ENCODE measurements around the gene SVOPL. TPM values are rescaled to one million over a fixed set of nuclear protein-coding genes. Genes with fewer than 3 reads are reported as not detected.

Gene SVOPL
- total and polyA plus RNA-seq, 10 donors, result 0.13 to 0.97 (median 0.17) TPM; not detected in 7

GRCh38 chr7:138661069-138661635, 40.0 kb downstream of the SVOPL start:
- no peak for DNase-seq

GRCh38 chr7:138658889-138659288, 42.3 kb downstream of the SVOPL start:
- WGBS, 5 donors, result 80 to 91% (median 86%) methylated on average over 4 of the region's 4 CpGs

More at GRCh38 chr7:138661069-138661635, 40.0 kb downstream of the SVOPL start:
- Histone ChIP-seq H3K4me1 (peaks cover 0 to 15% (median 4%) of the 10 kb centered on the region in 6 donors), H3K4me3 (no peak overlapping the region), H3K9me3 (no peaks in the 10 kb centered on the region), H3K36me3 (no peaks in the 10 kb centered on the region), H3K27ac (no peak overlapping the region), H3K27me3 (replicated peaks in 1 of 7) (peaks cover 0 to 28% (median 4%) of the 10 kb centered on the region in 7 donors)
- WGBS, 5 donors, result 73 to 82% (median 80%) methylated on average over 9 of the region's 9 CpGs
- intact Hi-C loops (cut with DNase I; ENCODE audit: low total_unique reads), result no loop called here
- TF ChIP-seq POLR2AphosphoS5 (IDR thresholded peaks at IDR 0.05) (no peak), POLR2A (IDR thresholded peaks at IDR 0.05) (no peak), CTCF (IDR thresholded peaks at IDR 0.05 in 8 of 11, conservative IDR thresholded peaks at IDR 0.05 in 3 of 11) (no peak)

GRCh38 chr7:138657854-138658386, 43.2 kb downstream of the SVOPL start:
- Histone ChIP-seq H3K27me3 (replicated peaks in 1 of 7) (peaks cover 0 to 5% (median 0%) of the 10 kb centered on the region in 7 donors), H3K36me3 (no peaks in the 10 kb centered on the region), H3K4me1 (no peaks in the 10 kb centered on the region), H3K4me3 (no peak overlapping the region), H3K27ac (no peak overlapping the region), H3K9me3 (peaks cover 0 to 25% (median 18%) of the 10 kb centered on the region in 8 donors)
- TF ChIP-seq POLR2AphosphoS5 (IDR thresholded peaks at IDR 0.05), result no peak
- intact Hi-C loops (cut with DNase I; ENCODE audit: low total_unique reads), result no loop called here
- no peak for DNase-seq
- 80 to 93% (median 84%) methylated on average over 4 of the region's 4 CpGs for WGBS, 5 donors

More at GRCh38 chr7:138658889-138659288, 42.3 kb downstream of the SVOPL start:
- Histone ChIP-seq H3K4me1 (peaks cover 0 to 4% (median 0%) of the 10 kb centered on the region in 6 donors), H3K27me3 (replicated peaks in 1 of 7) (peaks cover 0 to 9% (median 0%) of the 10 kb centered on the region in 7 donors), H3K27ac (no peak overlapping the region), H3K9me3 (peaks cover 0 to 16% (median 13%) of the 10 kb centered on the region in 8 donors), H3K36me3 (no peaks in the 10 kb centered on the region), H3K4me3 (no peak overlapping the region)
- DNase-seq, result no peak
- intact Hi-C loops (cut with DNase I; ENCODE audit: low total_unique reads), result no loop called here
- TF ChIP-seq POLR2AphosphoS5 (IDR thresholded peaks at IDR 0.05) (no peak), CTCF (IDR thresholded peaks at IDR 0.05 in 8 of 11, conservative IDR thresholded peaks at IDR 0.05 in 3 of 11) (no peak), POLR2A (IDR thresholded peaks at IDR 0.05) (no peak)

DNA sequence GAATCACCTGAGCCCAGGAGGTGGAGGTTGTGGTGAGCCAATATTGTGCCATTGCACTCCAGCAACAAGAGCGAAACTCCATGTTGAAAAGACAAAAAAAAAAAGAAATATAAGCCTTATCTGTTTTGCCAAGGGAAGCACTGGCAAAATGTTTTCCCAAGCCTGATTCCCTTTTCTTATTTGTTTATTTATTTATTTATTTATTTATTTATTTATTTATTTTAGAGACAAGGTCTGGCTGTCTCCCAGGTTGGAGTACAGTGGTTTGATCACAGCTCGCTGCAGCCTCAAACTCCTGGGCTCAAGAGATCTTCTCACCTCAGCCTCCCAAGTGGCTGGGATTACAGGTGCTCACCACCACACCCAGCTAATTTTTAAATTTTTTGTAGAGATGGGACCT, 44.2 kb downstream of the SVOPL start:
- 86 to 100% (median 90%) methylated on average over 1 to 2 of the region's 2 CpGs for WGBS, 5 donors
- H3K9me3 ChIP-seq, result peaks cover 0 to 29% (median 19%) of the 10 kb centered on the region in 8 donors
- no peaks in the 10 kb centered on the region for H3K27me3 ChIP-seq (replicated peaks in 1 of 7)
- intact Hi-C loops (cut with DNase I; ENCODE audit: low total_unique reads), result no loop called here
- H3K36me3 ChIP-seq, result no peaks in the 10 kb centered on the region
- DNase-seq, result no peak
- no peak overlapping the region for H3K27ac ChIP-seq
- H3K4me3 ChIP-seq, result no peak overlapping the region
- TF ChIP-seq CTCF (IDR thresholded peaks at IDR 0.05 in 8 of 11, conservative IDR thresholded peaks at IDR 0.05 in 3 of 11) (no peak), POLR2AphosphoS5 (IDR thresholded peaks at IDR 0.05) (no peak), POLR2A (IDR thresholded peaks at IDR 0.05) (no peak)
- H3K4me1 ChIP-seq, result no peaks in the 10 kb centered on the region

Data from spleen (tissue), 11 donors.